Measurements from ENCODE around the gene KLHL6. TPM values are rescaled to one million over a fixed set of nuclear protein-coding genes. Genes with fewer than 3 reads are reported as not detected.

KLHL6 gene
- total RNA-seq, 1 experiment from 2014 or later, result 0.03 TPM

DNA sequence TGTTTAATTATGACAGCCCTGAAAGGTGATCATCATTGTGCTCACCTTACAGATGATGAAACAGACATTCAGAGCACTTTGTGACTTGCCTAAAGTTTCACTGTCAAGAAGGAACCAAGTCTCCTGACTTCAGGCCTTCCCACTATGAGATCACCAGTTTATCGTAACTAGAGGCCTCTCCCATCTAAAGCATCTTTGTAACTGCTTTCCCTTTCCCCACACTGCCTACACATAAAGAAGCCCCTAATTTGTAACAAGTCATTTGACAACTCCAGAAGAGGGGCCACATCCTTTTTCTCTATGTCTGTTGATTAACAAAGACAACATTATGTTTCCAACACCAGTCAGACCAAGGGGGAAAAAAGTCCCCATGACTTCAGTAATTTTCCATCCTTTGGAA lies 1.1 kb downstream of the KLHL6 start:
- in situ Hi-C loops (cut with HindIII; ENCODE audit: low pct_unique_long_range_greater_than_20kb, low sequenced_read_pairs) (no loop called here), intact Hi-C loops (cut with micrococcal nuclease; ENCODE audit: unreplicated experiment) (no loop called here)
- DNase-seq (ENCODE audit: low read depth, low spot score) (no peak), ATAC-seq (no peak)
- POLR2A ChIA-PET, result no interaction called here
- BruUV-seq (replicated peaks), result no TSS peak
- no peaks in the 10 kb centered on the region for H3K9me3 ChIP-seq (ENCODE audit: control insufficient read depth, insufficient read depth, low read depth, low read length)
- no peak overlapping the region for H3K4me3 ChIP-seq (ENCODE audit: low read depth in 2 of 2, low read length in 2 of 2)
- H3K27ac ChIP-seq (ENCODE audit: low read length), result no peak overlapping the region
- H3K36me3 ChIP-seq (ENCODE audit: control insufficient read depth, insufficient read depth, low read length), result no peaks in the 10 kb centered on the region
- no peaks in the 10 kb centered on the region for H3K4me1 ChIP-seq (ENCODE audit: control insufficient read depth, insufficient read depth, low read length)
- CTCF ChIA-PET, result no interaction called here
- no peaks in the 10 kb centered on the region for H3K27me3 ChIP-seq (ENCODE audit: control insufficient read depth, insufficient read depth, low read length)
- TF ChIP-seq TCF7L2 (IDR thresholded peaks at IDR 0.05; ENCODE audit: low read depth, low read length) (no peak), POLR2AphosphoS5 (IDR thresholded peaks at IDR 0.05; ENCODE audit: low read depth, low read length) (no peak), SIN3A (IDR thresholded peaks at IDR 0.05; ENCODE audit: borderline replicate concordance, insufficient read depth, low read depth, low read length) (no peak)
- TF ChIP-seq, protein P1, sequence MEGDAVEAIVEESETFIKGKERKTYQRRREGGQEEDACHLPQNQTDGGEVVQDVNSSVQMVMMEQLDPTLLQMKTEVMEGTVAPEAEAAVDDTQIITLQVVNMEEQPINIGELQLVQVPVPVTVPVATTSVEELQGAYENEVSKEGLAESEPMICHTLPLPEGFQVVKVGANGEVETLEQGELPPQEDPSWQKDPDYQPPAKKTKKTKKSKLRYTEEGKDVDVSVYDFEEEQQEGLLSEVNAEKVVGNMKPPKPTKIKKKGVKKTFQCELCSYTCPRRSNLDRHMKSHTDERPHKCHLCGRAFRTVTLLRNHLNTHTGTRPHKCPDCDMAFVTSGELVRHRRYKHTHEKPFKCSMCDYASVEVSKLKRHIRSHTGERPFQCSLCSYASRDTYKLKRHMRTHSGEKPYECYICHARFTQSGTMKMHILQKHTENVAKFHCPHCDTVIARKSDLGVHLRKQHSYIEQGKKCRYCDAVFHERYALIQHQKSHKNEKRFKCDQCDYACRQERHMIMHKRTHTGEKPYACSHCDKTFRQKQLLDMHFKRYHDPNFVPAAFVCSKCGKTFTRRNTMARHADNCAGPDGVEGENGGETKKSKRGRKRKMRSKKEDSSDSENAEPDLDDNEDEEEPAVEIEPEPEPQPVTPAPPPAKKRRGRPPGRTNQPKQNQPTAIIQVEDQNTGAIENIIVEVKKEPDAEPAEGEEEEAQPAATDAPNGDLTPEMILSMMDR (IDR thresholded peaks at IDR 0.05), result no peak
- TF ChIP-seq, protein P2, sequence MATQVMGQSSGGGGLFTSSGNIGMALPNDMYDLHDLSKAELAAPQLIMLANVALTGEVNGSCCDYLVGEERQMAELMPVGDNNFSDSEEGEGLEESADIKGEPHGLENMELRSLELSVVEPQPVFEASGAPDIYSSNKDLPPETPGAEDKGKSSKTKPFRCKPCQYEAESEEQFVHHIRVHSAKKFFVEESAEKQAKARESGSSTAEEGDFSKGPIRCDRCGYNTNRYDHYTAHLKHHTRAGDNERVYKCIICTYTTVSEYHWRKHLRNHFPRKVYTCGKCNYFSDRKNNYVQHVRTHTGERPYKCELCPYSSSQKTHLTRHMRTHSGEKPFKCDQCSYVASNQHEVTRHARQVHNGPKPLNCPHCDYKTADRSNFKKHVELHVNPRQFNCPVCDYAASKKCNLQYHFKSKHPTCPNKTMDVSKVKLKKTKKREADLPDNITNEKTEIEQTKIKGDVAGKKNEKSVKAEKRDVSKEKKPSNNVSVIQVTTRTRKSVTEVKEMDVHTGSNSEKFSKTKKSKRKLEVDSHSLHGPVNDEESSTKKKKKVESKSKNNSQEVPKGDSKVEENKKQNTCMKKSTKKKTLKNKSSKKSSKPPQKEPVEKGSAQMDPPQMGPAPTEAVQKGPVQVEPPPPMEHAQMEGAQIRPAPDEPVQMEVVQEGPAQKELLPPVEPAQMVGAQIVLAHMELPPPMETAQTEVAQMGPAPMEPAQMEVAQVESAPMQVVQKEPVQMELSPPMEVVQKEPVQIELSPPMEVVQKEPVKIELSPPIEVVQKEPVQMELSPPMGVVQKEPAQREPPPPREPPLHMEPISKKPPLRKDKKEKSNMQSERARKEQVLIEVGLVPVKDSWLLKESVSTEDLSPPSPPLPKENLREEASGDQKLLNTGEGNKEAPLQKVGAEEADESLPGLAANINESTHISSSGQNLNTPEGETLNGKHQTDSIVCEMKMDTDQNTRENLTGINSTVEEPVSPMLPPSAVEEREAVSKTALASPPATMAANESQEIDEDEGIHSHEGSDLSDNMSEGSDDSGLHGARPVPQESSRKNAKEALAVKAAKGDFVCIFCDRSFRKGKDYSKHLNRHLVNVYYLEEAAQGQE (IDR thresholded peaks at IDR 0.05; ENCODE audit: insufficient read depth in 1 of 2, low read depth in 2 of 2, low read length in 1 of 2), result no peak

DNA sequence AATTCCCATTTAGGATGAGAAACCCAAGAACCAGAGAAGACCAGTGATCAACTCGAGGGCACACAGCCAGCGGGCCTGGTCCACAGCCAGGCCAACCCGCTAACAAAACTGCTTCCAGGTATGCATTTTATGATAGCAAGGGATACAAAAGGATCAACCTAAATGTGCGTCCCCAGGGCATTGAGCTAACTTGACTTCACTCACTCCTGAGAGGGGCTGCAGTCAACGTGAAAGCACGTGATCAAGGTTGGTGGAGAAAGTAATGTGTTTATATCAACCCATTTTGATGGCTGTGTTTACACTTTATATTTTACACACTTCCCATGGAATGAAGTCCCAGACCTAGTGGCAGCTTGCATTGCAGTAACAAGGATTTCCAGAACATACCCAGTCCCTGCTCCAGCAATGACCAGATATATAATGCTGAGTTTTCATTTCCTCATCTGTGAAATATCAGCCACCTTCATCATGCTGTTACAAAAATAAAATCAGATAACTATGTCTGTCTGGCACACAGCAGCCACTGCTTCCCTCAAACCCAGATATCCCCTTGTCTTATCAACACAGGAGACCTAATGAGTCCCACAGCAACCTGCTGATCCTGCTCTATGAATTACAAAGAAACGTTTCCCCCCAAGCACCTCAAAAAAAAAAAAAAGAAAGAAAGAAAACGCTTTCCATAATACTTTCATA lies 2.0 kb downstream of the KLHL6 start:
- no TSS peak for BruUV-seq (replicated peaks)
- ATAC-seq (no peak), DNase-seq (ENCODE audit: low read depth, low spot score) (no peak)
- no peaks in the 10 kb centered on the region for H3K36me3 ChIP-seq (ENCODE audit: control insufficient read depth, insufficient read depth, low read length)
- intact Hi-C loops (cut with micrococcal nuclease; ENCODE audit: unreplicated experiment) (no loop called here), in situ Hi-C loops (cut with HindIII; ENCODE audit: low pct_unique_long_range_greater_than_20kb, low sequenced_read_pairs) (no loop called here)
- no peaks in the 10 kb centered on the region for H3K4me1 ChIP-seq (ENCODE audit: control insufficient read depth, insufficient read depth, low read length)
- ChIA-PET CTCF (interaction anchor here (0.7 kb wide), 1 partner anchor 394 kb away, joined by 7 read pairs; no protein-coding TSS in a partner anchor), POLR2A (no interaction called here)
- H3K4me3 ChIP-seq (ENCODE audit: low read depth in 2 of 2, low read length in 2 of 2), result no peak overlapping the region
- no peaks in the 10 kb centered on the region for H3K9me3 ChIP-seq (ENCODE audit: control insufficient read depth, insufficient read depth, low read depth, low read length)
- H3K27me3 ChIP-seq (ENCODE audit: control insufficient read depth, insufficient read depth, low read length), result no peaks in the 10 kb centered on the region
- no peak overlapping the region for H3K27ac ChIP-seq (ENCODE audit: low read length)
- TF ChIP-seq, protein P2 (IDR thresholded peaks at IDR 0.05; ENCODE audit: insufficient read depth in 1 of 2, low read depth in 2 of 2, low read length in 1 of 2), result no peak
- TF ChIP-seq TCF7L2 (IDR thresholded peaks at IDR 0.05; ENCODE audit: low read depth, low read length), result no peak
- TF ChIP-seq SIN3A (IDR thresholded peaks at IDR 0.05; ENCODE audit: borderline replicate concordance, insufficient read depth, low read depth, low read length), result no peak
- TF ChIP-seq POLR2AphosphoS5 (IDR thresholded peaks at IDR 0.05; ENCODE audit: low read depth, low read length), result no peak
- TF ChIP-seq, protein P1 (IDR thresholded peaks at IDR 0.05), result no peak
